Measurements from ENCODE around the gene CLCA1. TPM values are rescaled to one million over a fixed set of nuclear protein-coding genes. Genes with fewer than 3 reads are reported as not detected.

Gene CLCA1, protein sequence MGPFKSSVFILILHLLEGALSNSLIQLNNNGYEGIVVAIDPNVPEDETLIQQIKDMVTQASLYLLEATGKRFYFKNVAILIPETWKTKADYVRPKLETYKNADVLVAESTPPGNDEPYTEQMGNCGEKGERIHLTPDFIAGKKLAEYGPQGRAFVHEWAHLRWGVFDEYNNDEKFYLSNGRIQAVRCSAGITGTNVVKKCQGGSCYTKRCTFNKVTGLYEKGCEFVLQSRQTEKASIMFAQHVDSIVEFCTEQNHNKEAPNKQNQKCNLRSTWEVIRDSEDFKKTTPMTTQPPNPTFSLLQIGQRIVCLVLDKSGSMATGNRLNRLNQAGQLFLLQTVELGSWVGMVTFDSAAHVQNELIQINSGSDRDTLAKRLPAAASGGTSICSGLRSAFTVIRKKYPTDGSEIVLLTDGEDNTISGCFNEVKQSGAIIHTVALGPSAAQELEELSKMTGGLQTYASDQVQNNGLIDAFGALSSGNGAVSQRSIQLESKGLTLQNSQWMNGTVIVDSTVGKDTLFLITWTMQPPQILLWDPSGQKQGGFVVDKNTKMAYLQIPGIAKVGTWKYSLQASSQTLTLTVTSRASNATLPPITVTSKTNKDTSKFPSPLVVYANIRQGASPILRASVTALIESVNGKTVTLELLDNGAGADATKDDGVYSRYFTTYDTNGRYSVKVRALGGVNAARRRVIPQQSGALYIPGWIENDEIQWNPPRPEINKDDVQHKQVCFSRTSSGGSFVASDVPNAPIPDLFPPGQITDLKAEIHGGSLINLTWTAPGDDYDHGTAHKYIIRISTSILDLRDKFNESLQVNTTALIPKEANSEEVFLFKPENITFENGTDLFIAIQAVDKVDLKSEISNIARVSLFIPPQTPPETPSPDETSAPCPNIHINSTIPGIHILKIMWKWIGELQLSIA
- total RNA-seq = not detected

DNA sequence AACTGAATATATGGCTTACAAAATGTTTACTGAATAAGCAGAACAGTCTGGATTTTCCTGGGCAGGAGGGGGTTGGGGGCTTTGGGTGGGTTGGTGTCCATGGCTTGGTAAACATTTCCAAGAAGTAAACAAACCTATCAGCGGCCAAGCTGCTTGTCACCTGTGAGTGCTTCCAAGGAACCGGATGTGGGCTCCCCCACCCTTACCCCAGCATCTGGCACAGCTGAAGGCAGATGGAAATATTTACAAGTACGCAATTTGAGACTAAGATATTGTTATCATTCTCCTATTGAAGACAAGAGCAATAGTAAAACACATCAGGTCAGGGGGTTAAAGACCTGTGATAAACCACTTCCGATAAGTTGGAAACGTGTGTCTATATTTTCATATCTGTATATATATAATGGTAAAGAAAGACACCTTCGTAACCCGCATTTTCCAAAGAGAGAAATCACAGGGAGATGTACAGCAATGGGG is at the start of gene CLCA1:
Gene CLCA1 (plus strand): TSS at position 427 of the 477 bp plus-strand sequence. CDS start 45 bp downstream, at position 472.
- DNase-seq (ENCODE audit: low spot score) (no peak), ATAC-seq (ENCODE audit: low FRiP score) (no peak)
- TF ChIP-seq, protein P1, sequence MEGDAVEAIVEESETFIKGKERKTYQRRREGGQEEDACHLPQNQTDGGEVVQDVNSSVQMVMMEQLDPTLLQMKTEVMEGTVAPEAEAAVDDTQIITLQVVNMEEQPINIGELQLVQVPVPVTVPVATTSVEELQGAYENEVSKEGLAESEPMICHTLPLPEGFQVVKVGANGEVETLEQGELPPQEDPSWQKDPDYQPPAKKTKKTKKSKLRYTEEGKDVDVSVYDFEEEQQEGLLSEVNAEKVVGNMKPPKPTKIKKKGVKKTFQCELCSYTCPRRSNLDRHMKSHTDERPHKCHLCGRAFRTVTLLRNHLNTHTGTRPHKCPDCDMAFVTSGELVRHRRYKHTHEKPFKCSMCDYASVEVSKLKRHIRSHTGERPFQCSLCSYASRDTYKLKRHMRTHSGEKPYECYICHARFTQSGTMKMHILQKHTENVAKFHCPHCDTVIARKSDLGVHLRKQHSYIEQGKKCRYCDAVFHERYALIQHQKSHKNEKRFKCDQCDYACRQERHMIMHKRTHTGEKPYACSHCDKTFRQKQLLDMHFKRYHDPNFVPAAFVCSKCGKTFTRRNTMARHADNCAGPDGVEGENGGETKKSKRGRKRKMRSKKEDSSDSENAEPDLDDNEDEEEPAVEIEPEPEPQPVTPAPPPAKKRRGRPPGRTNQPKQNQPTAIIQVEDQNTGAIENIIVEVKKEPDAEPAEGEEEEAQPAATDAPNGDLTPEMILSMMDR (IDR thresholded peaks at IDR 0.05) = no peak

DNA sequence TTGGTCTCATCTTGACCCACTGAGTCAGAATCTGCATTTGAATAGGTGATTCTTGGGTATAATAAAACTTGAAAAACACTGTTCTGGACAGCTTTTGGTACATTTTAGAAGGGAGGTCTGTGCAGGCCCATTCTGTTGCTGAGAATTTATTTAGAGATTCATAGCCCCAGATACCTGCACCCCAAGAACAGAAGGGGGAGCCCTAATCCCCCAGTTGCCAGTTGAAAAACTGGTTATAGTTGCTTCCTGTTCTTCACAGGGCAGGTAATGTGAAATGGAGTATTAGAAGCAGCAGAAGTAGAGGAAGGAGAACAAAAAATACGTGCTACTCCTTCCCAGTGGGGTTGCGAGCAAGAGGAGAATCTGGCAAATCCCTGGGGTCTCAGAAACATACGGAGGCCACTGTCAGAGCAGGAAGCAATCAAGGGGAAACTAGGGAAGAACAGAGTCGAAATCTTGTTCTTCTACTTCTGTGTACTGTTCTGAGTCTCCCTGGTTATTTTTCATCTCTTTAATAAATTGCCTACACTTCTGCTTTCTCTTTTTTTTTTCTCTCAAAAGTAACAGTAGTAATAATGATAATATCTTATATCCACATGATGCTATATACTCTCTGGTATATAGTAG is 49.3 kb upstream of the CLCA1 start:
- TF ChIP-seq, protein P1 (IDR thresholded peaks at IDR 0.05) = no peak
- DNase-seq (ENCODE audit: low spot score) = no peak
- no peak for ATAC-seq (ENCODE audit: low FRiP score)

DNA sequence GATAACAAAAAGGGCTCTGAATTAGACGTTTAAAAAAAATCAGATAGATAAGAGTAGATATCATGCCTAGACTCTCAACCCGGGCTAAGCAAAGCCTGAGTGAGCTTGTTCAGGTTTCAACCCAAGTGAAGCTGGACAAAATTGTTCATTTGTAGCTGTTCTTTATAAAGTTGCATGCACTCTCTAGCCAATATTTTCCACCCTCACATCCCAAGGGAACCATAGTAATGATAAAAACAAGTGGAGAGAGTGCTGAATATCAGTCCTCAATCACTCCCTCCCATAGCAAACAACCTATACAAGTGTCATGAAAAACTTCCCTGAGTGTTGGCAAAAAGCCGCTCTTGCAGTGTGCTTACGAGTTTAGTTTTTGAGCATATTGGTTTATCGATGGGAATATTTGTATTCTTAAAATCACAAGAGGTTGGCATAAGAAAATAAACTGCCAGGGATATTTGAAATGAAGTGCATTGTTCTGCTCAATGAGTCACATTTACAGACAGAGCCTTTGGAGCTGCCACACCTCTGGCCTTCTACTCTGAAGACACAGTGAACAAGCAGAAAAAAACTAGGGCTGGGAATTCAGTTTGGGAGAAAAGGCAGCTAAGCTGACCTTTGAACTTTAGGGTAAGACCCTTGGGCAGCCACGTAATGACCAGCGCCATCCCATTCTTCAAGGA is 47.0 kb upstream of the CLCA1 start:
- ATAC-seq (ENCODE audit: low FRiP score) (no peak), DNase-seq (ENCODE audit: low spot score) (no peak)
- TF ChIP-seq, protein P1 (IDR thresholded peaks at IDR 0.05) = no peak

DNA sequence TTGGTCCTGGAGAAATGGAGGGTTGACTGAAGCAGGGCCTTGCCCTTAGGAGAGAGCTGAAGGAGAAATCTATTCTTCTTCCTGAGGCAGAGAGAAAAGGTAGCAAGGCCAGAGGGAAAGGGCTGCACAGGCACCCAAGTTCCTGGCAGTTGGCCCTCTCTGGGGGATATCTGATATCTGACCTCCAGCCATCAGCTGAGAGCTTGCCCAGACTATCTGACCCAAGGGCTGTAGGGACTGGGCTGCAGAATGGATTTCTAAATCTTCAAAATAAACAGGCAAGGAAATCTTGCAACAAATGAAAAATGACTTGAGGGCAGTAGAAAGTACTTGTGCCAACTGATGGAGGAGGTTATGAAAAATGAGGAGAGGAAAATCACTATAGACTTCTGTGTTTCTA is 45.3 kb upstream of the CLCA1 start:
- ATAC-seq (ENCODE audit: low FRiP score) = no peak
- TF ChIP-seq, protein P1 (IDR thresholded peaks at IDR 0.05) = no peak
- no peak for DNase-seq (ENCODE audit: low spot score)

DNA sequence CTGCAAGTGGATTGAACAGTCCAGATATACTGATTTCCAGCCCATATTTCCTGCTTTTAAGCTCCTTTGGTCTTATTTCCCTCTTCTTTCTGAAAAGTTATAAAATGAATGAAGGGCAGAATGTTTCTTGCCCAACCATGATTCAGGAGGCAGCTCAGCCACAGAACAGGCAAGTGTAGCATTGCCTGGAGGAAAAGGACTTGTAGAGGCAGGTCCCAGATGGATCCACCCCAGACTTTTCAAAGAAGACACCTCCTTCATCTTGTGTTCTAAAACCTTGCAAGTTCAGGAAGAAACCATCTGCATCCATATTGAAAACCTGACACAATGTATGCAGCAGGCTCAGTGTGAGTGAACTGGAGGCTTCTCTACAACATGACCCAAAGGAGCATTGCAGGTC is 44.9 kb upstream of the CLCA1 start, which contains the start of gene CLCA2:
Gene CLCA2 (plus strand): TSS at position 299 of the 400 bp plus-strand sequence. CDS start 77 bp downstream, at position 376.
- ATAC-seq (ENCODE audit: low FRiP score) = no peak
- DNase-seq (ENCODE audit: low spot score) = no peak
- TF ChIP-seq, protein P1 (IDR thresholded peaks at IDR 0.05) = no peak

DNA sequence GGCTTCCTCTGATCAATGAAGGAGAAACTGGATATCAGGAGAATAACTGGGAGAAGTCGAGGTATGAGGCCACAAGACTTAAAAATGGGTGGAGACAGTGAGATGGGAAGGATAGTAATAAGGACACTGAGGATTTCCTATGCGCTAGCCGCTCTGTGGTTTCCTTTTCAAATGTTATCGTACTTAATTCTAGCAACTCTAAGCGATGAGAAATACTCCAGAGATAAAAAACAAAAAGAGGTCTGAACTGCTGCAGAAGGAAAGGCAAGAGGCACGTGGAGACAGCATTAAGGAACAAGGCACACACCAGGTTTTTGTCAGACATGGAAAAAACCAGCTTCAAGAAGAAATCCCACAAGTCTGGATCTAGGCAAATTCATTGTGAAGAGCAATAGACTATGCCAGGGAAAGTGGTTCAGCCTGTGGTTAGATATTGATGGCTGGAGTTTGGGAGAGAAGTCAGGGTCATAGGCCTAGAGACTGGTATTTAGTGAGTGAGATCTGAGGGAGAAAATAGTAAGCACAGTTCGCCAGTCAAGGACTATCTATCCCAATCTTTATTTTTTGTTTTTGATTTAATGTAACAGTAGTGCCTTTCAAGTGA is 39.5 kb upstream of the CLCA1 start:
- TF ChIP-seq, protein P1 (IDR thresholded peaks at IDR 0.05) = no peak
- ATAC-seq (ENCODE audit: low FRiP score) (peak; percentile 6), DNase-seq (ENCODE audit: low spot score) (no peak)

Measured in omental fat pad (tissue), 4 donors.